COLO668 (cell line): ENCODE data around the gene EPHB3.

Experiments used
- DNase-seq: peaks from one replicate; lab custom pipeline; 2025; ENCODE audit not compliant: unreplicated experiment; lab: John Stamatoyannopoulos, UW

Gene EPHB3

DNA sequence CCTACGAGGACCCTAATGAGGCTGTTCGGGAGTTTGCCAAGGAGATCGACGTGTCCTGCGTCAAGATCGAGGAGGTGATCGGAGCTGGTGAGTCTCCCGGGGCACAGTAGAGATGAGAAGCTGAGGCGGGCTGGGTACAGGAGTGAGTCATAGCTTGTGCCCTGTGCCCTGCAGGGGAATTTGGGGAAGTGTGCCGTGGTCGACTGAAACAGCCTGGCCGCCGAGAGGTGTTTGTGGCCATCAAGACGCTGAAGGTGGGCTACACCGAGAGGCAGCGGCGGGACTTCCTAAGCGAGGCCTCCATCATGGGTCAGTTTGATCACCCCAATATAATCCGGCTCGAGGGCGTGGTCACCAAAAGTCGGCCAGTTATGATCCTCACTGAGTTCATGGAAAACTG, 17.9 kb downstream of the EPHB3 start:
- no peak for DNase-seq

DNA sequence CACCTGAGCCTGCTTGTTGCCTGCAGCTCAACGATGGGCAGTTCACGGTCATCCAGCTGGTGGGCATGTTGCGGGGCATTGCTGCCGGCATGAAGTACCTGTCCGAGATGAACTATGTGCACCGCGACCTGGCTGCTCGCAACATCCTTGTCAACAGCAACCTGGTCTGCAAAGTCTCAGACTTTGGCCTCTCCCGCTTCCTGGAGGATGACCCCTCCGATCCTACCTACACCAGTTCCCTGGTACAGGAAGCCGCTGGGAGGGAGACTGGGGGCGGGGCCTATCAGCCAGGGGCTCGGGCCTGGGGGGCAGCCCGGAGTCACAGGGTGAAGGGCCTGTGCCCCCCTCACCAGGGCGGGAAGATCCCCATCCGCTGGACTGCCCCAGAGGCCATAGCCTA, 18.8 kb downstream of the EPHB3 start:
- DNase-seq, result no peak

DNA sequence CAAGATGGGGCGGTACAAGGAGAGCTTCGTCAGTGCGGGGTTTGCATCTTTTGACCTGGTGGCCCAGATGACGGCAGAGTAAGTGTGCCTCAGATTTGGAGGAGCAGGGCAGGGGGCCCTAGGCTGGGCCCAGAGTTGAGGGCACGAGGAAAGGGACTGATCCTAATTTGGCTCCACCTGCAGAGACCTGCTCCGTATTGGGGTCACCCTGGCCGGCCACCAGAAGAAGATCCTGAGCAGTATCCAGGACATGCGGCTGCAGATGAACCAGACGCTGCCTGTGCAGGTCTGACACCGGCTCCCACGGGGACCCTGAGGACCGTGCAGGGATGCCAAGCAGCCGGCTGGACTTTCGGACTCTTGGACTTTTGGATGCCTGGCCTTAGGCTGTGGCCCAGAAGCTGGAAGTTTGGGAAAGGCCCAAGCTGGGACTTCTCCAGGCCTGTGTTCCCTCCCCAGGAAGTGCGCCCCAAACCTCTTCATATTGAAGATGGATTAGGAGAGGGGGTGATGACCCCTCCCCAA, 19.8 kb downstream of the EPHB3 start:
- DNase-seq, result no peak

DNA sequence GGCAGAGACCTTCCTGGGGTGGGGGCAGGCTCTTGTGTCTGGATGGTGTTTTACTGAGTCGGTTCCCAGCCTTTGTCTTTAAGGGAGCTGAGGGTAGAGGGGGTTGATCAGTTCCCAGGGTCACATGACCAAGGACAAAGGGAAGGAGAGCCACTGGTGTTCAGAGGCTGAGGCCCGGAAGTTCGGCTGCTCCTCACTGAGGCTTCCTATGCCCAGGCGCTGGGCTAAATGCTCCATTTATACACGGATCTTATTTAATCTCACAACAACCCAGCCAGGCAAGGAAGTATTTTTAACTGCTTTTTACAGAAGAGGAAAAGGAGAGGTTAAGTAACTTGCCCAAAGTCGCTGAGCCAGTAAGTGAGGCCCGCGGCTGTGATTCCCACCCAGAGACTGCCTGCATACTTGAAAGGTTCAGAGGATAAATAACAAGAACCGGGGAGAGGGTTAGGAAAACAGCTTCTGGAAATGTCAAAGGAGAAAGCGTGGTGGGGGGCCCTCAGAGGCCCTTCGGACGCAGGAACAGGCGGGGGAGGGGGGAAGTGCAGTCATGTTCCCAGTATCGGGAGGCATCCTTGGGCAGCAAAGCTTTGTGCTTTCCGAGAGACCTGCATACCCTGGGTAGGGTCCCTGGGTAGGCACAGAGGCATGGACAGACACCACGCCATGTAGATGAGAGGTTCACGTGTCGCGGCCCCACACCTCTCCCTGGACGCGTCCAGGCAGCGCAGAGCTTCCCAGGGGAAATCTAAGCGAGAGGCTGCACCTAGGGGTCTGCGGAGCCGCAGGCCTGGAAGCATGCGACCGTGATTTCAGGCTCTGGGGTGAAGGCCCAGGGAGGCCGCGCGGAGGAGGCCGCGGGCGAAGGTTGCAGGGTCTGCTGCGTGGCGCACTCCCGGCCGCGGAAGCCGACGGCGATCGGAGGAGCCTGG, 21.3 kb downstream of the EPHB3 start:
- DNase-seq, result no peak

DNA sequence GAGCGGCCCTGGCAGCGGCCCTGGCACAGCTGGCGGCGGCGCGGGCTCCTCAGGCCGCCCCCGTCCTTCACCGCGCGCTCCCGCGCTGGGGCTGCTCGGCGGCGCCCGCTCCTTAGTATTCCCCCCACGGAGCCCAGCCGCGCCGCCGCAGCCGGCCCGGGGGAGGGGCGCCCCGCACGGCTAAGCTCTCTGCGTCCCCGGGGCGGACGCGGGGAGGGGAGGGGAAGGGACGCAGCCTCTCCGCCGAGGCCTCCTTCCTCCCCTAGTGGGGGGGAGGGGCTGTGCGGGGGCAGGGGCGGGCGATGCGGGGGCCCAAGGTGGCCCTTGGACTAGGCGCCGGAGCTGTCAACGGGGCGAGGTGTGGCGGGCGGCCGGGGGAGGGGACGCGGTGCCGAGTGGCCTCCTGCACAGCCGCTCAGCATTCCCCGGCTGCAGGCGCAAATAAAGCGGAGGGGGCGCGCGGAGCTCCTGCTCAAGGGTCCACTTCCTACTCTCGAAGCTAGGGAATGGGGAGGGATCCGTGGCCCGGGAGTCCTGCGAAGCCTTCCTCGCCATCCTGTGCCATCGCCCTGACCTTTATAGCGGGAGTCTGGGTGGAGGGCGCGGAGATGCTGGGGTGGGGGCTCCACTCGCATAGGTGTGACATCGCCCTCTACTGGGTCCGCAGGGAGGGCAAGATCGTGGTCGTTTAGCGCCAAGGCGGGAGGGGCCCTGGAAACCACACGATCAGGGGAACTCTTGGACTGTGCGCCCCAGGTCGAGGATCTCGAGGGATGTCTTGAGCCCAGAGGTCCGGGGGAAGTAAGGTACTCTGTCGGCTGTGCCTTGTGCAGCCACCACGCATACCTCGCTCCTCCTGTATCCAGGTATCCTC, 22.2 kb downstream of the EPHB3 start:
- DNase-seq, result peak; percentile 24

DNA sequence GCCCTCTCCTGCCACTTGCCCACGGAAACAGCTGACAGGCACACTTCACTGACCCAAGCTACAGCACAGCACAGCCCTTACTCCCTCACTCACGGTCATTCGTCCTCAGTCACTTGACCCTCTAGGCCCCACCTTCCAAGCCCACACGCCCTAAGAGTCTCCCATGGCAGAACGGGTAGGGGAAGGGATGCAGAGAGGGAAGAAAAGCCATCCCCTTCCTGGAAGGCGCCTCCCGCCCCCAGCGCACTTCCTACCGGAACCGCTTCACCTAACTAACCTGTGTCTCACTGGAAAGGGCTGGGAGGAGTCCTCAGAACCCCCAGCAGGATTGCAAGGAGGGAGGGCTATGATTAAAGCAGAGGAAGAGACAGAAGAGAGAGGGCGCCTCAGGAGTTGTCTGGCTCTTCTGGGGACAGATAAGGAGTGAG, 22.9 kb downstream of the EPHB3 start:
- DNase-seq, result no peak

DNA sequence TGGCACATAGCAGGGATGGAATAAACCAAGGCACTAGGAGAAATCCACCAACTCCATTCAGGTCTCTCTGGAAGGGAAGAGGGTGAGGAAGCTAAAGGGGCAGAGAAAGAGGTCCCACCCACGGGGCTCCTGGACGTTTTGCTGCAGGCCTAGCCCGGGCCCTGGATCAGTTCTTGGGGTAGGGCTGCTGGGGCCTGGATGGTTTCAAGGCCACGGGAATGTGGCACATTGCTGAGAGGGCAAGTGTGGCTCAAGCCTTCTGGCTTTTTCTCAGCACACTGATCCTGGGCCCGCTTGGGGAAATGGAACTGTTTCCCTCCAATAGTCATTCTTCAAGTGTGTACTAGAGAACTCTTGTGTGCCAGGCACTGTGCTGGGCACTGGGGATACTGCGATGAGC, 24.0 kb downstream of the EPHB3 start:
- no peak for DNase-seq

DNA sequence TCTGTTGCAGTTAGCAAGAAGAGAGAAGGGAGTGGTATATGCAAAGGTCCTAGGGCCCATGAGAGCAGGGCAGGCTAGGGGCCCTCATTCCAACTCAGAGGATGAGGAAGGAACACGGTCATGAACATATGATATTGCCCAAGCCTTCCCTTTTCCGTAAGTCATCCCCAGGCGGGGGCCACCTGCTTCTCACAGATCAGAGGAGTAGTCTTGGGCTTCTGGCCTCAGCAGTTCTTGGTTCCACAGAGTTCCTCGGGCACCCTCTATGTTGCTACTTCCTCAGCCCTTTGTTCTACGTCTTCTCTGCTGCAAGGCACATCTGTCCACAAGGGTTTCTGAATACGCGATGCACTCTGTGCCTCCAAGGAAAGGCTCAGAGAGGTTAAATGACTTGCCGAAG, 25.3 kb downstream of the EPHB3 start:
- DNase-seq, result no peak

DNA sequence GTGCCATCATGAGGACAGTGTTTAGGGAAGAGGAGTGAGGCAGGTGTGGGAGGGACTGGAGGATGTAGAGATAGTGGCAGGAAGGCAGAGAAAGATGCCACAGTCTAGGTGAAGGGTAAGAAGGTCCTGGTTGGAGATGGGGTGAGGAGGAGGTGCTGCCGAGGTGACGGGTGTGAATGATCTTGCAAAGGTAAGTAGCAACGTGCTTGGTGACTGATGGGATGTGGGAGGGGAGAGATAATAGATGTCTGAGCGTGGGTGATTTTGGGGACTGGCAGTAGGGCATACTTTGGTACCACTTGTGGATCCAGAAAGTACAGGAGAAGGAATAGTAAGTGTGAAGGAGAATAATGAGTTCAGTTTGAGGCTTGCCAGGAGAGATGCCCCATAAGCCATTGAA, 27.2 kb downstream of the EPHB3 start:
- no peak for DNase-seq

DNA sequence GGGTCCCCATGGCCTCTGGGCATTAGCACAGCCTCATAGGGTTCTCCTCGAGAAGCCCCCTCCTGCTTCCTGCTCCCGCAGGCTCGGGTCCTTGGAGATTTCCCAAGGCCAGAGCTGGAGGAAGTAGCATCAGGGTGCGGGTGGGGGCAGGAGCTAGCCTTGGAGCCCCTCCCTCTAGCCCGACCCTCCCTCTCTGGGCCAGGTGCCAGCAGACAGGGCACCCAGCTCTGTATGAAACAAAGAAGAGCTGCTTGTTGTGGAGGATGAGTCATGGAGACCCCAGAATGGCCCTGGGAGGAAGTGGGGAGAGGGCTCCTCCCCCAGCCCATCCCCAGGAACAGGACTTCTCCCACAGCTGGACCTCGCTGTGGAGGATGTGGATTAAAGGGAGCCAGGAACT, 29.2 kb downstream of the EPHB3 start:
- no peak for DNase-seq

DNA sequence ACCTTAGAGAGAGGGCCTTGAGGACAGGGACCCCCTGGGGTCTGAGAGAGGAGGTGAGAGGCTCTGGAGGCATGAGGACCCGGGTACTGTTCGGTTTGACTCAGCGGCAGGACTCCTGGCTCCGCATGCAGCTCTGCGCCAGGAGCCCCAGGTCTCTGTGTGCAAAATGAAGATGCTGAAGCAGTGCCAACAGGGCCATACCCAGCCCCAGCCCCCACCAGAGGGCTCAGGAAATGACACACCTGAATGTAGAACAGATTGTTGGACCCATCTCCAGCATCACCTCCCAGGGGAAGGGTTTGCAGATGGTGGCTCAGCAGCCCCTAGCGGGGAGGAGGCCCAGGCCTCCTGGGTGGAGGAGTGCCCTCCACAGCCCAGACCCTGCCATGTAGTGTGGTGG, 30.2 kb downstream of the EPHB3 start:
- DNase-seq, result no peak

DNA sequence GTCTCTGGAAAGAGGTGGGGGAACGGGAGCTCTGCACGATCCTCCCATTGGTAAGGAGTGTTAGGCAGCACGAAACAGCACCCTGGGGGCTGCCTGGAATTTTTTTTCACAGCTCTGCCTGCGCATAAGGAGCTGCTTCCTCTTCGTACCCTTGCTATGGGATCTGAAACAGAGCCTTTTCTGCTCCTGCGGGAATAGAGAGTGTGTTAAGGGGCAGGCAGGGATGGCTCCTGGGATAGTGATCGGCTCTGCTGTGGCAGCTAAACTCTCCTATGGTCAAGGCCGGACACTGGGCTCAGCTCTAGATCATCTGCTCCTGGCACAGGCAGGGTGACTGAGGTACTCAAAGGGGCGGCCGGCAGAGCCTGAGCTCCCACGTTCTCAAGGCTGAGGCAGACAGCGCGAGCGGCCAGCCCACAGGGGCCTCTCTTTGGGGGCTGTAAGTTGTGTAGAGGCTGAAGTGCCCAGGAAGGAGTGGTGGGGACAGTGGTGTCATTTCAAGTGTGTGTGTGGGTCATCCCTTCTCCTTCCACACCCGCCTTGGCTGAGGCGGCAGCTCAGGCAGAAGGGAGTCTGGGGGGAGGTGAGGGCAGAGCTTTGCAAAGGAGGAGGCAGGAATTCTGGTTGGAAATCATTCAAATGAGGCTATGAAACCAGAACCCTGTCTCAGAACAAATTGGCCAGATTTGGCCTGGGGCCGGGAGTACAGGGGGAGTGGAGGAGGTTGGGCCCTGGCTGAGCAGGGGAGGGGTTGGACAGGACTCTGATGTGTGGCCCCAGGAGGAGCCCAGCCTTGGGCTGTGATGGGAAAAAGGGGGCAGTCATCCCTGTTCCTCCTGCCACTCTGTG, 31.0 kb downstream of the EPHB3 start:
- no peak for DNase-seq

DNA sequence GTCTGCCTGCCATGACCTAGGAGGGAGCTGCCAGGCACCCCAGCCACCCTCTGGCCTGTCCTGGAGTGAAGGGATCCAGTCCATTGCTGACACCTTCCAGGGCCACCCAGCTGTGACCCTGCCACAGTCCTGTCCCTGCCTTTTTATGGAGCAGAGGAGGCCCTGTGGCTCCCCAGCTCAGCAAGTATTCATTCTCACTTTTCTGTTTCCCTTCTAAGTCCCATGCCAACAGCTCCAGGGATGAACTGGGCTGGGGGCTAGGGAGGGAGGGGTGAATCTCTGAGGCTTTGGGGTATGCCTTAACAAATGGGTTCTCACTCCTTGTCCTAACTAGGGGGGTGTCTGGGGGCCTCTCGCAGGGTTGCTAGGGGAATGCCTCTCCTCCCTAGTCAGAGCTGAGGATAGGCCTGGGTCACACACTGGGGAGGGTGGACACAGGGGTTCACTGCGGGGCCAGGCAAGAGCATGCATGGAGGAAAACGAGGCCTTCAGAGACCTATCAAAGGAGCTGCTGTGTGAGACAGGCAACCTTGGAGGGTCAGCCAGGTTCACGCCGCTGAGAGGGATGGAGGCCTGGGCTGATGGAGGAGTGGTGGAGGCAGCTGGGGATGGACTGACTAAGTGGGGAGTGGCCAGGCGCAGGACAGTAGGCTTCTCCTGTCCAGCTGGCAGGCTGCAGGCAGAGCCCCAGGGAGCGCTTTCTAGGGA, 31.8 kb downstream of the EPHB3 start:
- DNase-seq, result no peak

DNA sequence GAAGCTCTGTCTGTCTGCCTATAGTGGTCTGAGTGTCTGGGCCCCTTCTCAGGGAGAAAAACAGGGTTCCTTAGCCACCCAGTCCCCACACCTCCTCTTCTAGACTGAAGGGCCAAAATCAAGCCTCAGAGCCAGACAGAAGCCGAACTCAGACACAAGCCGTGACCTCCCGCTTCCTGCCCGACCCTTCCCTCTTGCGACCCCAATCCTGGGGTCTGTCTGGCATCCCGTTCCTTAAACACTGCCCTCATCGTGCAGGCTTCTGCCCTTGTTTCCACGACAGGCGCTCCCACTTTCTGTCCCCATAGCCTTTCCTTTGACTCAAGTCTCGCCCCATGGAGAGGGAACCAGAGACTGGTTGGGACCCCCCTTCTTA, 32.3 kb downstream of the EPHB3 start:
- no peak for DNase-seq

DNA sequence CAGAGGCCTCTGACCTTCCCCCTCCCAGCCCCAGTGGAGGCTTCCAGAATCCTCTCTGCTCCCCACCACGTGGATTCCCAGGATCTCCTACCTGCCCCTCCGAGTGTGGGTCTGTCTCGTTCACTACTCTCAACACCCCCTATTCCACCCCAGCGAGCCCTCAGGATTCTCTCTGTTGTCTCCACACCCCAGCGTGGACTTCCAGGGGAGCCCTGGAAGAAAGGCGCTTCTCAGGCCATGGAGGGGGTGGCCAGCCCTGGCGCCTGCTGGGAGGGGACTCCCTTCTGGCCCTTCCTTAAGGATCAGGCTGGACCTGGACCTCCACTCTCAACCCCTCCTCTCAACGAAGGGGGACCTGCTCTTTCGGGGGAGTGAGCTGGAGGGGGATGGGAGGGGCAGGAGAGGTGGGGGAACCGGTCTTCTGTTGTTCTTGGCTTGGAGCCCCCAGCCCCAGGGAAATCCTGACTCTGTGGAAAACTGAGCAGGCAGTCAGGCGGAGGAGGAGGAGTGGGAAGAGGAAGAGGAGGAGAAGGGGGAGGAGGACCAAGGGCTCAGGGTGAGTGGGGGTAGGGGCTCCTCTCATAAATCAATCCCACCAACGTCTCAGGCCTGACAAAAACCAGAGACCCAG, 32.9 kb downstream of the EPHB3 start:
- no peak for DNase-seq

DNA sequence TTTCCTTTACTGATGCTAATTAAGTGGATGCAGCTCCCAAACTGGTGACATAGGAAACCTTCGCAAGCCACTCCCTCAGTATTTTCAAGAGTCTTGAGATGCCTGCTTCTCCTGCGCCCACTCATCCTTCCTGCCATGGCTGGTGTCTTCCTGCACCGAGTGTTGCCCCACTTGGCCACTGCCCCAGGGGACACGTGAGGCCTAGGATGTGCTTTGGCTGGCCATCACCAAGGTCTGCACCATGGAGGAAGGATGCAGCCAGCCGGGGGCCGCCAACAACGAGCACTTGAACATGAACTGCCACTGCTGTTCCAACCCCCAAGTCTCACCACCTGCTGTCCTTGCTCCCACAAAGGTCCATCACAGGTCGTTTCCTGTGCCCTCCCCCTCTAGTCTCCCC, 34.1 kb downstream of the EPHB3 start:
- DNase-seq, result no peak

DNA sequence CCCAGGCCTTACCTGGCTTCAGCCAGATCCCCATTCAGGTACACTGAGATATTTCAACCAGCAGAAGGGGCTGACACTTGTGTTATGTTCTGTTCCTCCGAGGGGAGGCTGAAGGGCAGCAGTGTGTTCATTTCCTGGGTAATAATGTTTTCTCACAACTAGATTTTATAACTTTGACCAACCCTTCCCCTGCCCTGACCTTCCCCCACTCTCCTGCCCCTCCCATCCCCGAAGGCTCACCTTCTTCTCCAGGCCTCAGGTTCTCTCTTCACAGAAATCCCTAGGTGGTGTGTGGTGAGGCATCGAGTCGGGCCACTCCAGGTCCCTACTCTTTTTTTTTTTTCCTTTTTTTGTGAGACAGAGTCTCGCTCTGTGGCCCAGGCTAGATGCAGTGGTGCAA, 34.6 kb downstream of the EPHB3 start:
- no peak for DNase-seq

DNA sequence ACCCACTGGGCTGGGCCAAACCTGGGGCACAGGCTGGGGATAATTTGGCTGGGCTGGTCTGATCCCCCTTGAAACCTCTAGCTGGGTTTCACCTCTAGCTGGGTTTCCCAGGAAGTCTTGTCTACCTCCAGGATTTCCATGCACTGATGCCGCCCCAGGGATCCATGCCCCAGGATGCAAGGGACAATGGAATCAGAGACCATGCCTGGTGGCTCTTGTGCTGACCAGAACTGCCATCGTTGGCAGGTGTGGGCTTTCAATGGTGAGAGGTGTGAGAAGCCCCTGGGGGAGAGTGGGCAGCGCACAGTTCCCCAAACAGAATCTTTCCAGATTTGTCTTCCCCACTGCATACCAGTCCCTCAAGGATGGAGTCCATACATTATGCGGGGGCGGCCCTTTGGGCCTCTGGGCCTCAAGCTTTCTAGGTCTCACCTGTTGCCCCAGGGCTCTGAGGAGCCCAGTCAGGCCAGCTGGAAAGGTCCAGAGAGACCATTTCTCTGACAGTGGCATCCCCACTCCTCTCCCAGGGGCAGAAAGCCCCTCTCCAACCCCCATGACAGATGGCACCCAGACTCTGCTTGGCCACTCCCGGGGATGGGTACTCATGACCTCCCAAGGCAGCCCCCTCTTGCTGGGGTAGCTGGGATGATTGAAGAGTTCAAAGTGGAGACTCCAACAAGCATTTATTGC, 35.4 kb downstream of the EPHB3 start:
- DNase-seq, result no peak

DNA sequence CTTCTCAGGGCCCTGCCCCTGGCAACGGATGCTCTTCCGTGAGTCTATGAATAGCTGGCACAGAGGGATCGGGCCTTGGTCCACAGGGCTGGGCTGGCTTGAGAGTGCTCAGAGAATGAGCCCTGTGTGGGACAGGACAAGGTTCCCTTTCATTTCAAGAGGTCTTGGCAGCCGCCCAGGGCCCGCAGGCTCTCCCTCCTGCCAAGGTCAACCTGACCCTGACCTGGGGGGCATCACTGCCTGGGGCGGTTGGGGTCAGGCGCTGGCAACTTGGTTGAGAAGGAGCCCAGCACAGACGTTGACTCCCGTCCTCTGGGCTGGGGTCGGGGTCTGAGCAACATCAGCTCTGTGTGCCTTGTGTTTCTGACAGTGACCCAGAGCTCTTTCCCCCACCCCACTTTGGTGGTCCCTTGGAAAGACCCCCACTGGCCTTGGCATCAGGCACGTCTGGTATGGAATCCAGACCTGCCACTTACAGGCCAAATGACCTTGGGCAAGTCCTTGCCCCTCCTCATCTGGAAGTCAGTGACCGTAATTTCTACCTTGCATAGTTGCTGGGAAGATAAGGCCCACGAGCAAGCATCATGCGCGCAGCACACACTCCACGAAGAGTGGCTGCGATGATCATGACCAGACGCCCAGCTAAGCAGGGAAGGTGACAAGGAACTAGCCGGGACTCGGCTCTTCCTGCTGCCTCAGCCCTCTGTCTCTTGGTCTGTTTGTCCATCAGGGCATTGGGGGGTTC, 36.4 kb downstream of the EPHB3 start:
- DNase-seq, result no peak
